GM12865 (cell line): ENCODE measurements around the gene CCL7.
"Not testable (repeated sequence)": the region's sequence is repeated elsewhere in the genome, so short reads cannot be mapped to it uniquely, and the experiment has no call there.

Experiments
- DNase-seq: peaks from one replicate; pipeline ENCODE4 v3.0.0; 2010; ENCODE audit warnings: low read depth
- H3K4me3 ChIP-seq: 2 replicates; pipeline ENCODE4 v1.5.1; 2011; ENCODE audit warnings: mild to moderate bottlenecking, low read depth, low read length, control low read depth
- CTCF ChIP-seq: IDR thresholded peaks from 2 replicates; pipeline ENCODE4 v1.5.1; 2011; ENCODE audit warnings: low read length, control low read depth, low read depth, inconsistent platforms; ENCODE audit not compliant: insufficient read depth; ENCODE audit errors: missing control alignments

The CCL7 gene

DNA sequence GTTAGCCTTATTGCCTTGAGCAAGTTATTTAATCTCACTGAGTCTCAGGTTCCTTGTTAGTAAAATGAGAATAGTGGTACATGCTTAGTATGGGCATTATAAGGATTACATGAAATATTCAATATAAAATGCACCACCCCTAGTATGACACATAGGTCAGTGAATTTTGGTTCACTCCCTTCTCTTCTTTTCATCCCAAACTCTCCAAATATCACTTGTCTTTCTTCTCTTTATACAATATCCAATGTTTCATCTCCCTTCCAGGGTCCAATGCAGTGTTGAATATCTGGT lies 43.3 kb upstream of the CCL7 start:
- no peak overlapping the region for H3K4me3 ChIP-seq
- no peak for TF ChIP-seq CTCF
- no peak for DNase-seq

GRCh38 chr17:34227293-34227692 lies 42.7 kb upstream of the CCL7 start:
- DNase-seq, H3K4me3 ChIP-seq: not testable (repeated sequence)

- TF ChIP-seq CTCF, result no peak
- no peak for DNase-seq
- H3K4me3 ChIP-seq, result no peak overlapping the region
These were observed 42.3 kb upstream of the CCL7 start for GRCh38 chr17:34227707-34228106.

- DNase-seq, result no peak
- TF ChIP-seq CTCF, result no peak
- no peak overlapping the region for H3K4me3 ChIP-seq
These were observed 41.2 kb upstream of the CCL7 start for GRCh38 chr17:34228781-34229180.

DNA sequence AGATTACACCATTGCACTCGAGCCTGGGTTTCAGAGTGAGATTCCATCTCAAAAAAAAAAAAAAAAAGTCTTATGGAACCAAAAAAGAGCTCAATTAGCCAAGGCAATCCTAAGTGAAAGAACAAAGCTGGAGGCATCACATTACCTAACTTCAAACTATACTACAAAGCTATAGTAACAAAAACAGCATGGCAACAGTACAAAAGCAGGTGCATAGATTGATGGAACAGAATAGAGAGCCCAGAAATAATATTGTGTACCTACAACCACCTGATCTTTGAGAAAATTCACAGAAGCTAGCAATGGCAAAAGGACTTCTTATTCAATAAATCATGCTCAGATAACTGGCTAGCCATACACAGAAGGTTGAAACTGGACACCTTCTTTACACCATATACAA lies 39.7 kb upstream of the CCL7 start:
- no peak for TF ChIP-seq CTCF
- DNase-seq, result no peak
- no peak overlapping the region for H3K4me3 ChIP-seq

DNA sequence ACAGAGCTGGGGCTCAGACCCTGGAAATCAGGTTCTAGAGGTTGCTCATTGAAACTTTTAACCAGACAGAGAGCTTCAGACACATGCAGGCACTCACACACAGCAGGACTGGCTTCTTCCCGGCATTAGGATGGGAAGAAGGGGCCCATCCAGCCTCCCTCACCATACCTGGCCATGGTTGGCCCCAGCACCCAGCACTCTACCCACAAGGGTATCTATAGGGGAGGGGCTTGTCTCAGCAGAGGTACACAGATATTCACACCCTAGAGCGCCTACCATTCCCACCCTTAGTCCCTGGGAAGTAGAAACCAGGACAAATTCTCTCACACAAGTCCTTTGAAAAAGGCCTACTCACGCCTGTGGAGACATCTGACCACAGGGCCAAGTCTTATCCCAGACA lies 35.4 kb upstream of the CCL7 start:
- no peak for TF ChIP-seq CTCF
- no peak for DNase-seq
- H3K4me3 ChIP-seq, result no peak overlapping the region

GRCh38 chr17:34235389-34236028 lies 34.5 kb upstream of the CCL7 start:
- no peak for DNase-seq
- H3K4me3 ChIP-seq, result no peak overlapping the region
- TF ChIP-seq CTCF, result no peak
